GM03348 (cell line): ENCODE data around the gene TYROBP.

Experiments
- DNase-seq: peaks from one replicate; pipeline ENCODE4 v3.0.0; 2012; ENCODE audit warnings: low spot score

The TYROBP gene

DNA sequence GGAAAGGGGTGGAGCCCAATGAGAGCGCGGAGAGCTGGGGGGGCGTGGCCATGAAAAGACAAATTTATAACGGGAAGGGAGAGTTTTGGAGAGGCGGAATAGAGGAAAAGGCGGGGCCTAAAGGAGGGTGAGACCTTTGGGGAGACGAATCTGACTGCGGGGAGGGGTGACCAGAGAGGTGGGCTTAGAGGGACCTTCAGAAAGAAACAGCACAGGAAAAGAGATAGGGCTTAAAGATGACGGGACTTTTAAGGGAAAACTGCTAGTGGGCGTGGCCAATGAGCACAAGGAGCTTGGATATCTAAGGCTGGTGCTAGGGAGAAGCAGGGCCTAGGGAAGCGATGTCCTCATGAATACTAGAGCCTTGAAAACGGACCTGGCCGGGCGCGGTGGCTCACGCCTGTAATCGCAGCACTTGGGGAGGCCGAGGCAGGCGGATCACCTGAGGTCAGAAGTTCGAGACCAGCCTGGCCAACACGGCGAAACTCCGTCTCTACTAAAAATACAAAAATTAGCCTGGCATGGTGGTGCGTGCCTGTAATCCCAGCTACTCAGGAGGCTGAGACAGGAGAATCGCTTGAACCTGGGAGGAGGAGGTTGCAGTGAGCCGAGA is 37.9 kb downstream of the TYROBP start:
- peak; percentile 41 for DNase-seq

DNA sequence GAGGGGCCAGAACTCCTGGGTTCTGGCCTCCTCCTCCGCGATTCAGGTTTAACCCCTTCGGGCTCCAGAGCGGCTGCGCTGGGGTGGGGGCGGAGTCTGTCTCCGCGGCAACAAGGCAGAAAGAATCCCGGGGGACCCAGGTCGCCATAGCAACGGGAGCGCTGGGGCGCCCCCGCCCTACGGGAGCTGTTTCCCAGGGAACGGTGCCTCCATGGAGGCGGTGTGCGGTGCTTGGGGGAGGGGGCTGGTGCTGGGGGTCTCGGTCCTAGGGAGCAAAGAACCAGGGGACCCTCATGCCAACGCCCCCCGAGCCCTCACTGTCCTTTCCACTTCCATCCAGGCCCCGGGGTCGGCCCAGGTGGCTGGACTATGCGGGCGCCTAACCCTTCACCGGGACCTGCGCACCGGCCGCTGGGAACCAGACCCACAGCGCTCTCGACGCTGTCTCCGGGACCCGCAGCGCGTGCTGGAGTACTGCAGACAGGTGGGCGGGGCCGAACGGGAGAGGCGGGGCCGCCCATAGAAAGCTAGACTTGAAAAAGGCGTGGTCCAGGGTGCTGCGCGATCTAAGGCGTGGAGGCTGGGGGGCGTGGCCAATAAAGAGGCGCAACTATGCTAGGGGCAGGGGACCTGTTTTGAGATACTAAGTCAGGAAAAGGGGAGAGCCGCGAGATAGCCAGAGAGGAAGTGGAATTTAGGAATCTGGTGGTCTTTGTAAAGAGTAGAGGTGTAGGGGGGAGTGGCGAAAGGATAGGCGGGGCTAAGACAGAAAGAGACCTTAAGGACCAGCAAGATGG is 38.6 kb downstream of the TYROBP start:
- peak; percentile 79 for DNase-seq

DNA sequence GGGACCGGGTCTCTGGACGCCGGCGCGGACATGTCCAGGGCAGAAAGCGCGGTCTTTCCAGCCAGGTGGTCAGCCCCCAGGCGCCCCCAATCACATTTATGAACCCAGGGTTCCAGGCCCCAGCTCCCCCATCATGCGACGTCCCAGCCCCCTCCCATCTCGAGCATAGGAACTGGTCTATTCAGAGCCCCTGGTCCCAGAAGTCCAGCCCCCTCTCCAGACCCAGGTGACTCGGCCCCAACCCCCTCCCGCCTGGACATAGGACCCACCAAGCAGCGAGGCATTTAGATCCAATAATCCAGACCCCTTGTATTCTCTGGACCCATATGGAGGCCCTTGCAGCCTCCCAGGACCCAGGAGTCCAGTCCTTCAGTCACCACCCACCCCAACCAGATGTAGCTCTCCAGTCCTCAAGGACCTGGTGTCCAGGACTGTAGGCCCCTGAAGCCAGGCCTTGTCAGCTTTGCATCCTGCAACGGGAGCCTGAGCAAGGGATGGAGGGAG is 39.2 kb downstream of the TYROBP start:
- DNase-seq, result no peak

DNA sequence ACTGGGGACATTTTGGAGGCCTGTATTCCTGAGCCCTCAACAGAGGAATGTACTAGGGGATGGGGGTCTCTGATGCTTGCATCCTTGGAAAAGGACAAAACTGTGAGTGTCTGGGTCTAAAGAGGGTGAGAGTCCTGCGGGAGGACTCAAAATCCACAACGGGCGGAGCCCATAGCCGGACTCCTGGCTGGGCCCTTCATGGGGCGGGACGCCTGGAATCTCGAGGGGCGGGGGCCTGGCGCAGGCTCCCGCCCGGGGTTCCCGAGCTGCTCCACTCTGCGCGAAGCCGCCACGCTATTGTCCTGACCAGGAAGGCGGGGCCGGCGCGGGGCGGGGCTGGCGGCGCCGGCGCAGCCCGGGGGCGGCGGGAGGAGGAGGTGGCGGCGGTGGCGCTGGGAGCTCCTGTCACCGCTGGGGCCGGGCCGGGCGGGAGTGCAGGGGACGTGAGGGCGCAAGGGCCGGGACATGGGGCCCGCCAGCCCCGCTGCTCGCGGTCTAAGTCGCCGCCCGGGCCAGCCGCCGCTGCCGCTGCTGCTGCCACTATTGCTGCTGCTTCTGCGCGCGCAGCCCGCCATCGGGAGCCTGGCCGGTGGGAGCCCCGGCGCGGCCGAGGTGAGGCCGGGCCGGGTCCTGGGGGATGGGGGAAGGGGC is 39.8 kb downstream of the TYROBP start, which contains the start of gene APLP1:
Gene APLP1, plus strand, starts transcription at position 403 of the 651 bp plus-strand sequence. Its CDS starts 63 bp downstream, at position 466.
- peak; percentile 91 for DNase-seq

GRCh38 chr19:35863018-35863417 is 45.1 kb downstream of the TYROBP start:
- no peak for DNase-seq

DNA sequence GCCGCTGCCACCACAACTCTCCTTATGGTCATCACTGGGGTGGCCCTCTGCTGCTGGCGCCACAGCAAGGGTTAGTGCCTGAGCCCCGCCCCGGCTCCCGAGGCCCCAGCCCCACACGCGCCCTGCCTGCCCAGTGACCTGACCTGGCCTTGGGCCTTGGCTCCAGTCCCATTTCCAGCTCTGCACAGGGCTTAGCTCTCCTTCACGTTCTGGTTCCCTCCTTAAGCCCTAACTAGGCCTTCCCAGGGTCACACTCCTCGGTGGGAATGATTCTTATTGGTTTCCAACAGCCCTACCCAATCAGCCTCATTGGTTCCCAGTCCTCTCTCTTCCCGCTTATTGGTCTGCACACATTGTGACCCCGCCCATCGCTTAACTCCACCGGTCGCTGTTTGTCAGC is 45.6 kb downstream of the TYROBP start:
- no peak for DNase-seq

DNA sequence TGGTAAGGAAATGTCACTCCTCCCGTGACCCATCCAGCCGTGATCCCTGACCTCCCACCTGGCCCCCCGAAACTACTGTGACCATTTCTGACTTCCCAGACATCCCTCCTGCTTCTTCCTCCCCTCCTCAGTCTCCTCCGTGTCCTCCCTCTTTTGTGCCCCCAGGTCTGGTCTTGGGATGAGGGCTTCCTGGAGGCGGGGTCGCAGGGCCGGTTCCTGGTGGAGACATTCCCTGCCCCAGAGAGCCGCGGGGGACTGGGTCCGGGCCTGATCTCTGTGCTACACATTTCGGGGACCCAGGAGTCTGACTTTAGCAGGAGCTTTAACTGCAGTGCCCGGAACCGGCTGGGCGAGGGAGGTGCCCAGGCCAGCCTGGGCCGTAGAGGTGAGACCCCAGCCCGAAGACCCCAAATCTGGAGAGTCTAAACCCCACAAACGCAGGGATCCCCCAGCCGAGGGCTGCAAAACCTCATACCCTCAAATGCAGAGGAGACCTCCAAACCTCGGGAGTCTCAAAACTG is 46.4 kb downstream of the TYROBP start:
- DNase-seq, result no peak

- DNase-seq, result no peak
Observed at GRCh38 chr19:35860818-35861639, 47.1 kb downstream of the TYROBP start.

DNA sequence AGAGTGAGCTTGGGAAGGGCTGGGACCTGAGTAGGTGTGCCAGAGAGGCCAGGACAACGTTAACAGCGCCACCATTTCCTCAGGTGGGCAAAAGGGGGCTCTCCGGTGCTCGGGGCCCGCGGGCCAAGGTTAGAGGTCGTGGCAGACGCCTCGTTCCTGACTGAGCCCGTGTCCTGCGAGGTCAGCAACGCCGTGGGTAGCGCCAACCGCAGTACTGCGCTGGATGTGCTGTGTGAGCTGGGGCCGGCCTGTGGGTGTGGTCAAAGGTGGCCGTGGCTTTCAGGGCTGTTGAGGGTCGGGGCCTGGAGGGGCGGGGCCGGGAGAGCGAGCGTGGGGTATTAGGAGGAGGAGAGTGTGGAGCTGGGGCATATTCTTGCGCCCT is 47.7 kb downstream of the TYROBP start:
- DNase-seq, result no peak

- no peak for DNase-seq
Observed at GRCh38 chr19:35859414-35859813, 48.7 kb downstream of the TYROBP start.

DNA sequence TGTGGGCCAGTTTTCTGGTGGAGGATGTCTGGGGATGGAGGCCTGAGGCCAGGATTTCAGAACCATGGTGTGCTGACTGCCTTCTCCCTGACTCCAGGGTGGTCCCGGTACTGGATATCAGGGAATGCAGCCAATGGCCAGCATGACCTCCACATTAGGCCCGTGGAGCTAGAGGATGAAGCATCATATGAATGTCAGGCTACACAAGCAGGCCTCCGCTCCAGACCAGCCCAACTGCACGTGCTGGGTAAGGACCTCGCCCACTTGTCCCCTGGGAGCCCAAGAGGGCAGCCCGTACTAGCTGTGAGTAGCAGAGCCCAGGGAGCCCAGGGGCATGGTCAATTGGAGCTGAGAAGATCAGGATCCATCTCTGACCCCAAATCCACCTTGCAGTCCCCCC is 49.8 kb downstream of the TYROBP start:
- DNase-seq, result no peak

GRCh38 chr19:35856546-35857149 is 51.4 kb downstream of the TYROBP start, which contains the start of gene KIRREL2:
TSS of gene KIRREL2 (plus strand) at chr19:35856911. CDS start at chr19:35857120, 209 bp downstream.
- peak; percentile 52 for DNase-seq
